Smooth muscle cell (in vitro differentiated cells): ENCODE measurements around the gene NCKAP5. TPM values are rescaled to one million over a fixed set of nuclear protein-coding genes. Genes with fewer than 3 reads are reported as not detected.

Source experiments
- DNase-seq: peaks from one replicate; lab custom pipeline; 2025; ENCODE audit not compliant: unreplicated experiment; lab: John Stamatoyannopoulos, UW
- H2AFZ ChIP-seq: fragments of 200-600 bp; sonication (generic); 2 replicates; pipeline ENCODE4 v1.6.0; 2016; ENCODE audit warnings: antibody characterized with exemption, low read depth, mild to moderate bottlenecking
- H3F3A ChIP-seq: fragments of 200-600 bp; sonication (generic); 2 replicates; pipeline ENCODE4 v1.6.0; 2017; ENCODE audit warnings: antibody characterized with exemption, low read depth
- H3K27ac ChIP-seq: fragments of 200-600 bp; sonication (generic); 2 replicates; pipeline ENCODE4 v1.5.1; 2016; ENCODE audit warnings: low read depth, mild to moderate bottlenecking
- H3K27me3 ChIP-seq: fragments of 200-600 bp; sonication (generic); 2 replicates; pipeline ENCODE4 v1.6.1; 2016; ENCODE audit warnings: low read depth, mild to moderate bottlenecking
- H3K36me3 ChIP-seq: fragments of 200-600 bp; sonication (generic); 2 replicates; pipeline ENCODE4 v1.5.1; 2016; ENCODE audit warnings: low read depth
- H3K4me1 ChIP-seq: fragments of 200-600 bp; sonication (generic); 2 replicates; pipeline ENCODE4 v1.5.1; 2016; ENCODE audit warnings: low read depth
- H3K4me2 ChIP-seq: fragments of 200-600 bp; sonication (generic); 2 replicates; pipeline ENCODE4 v1.6.0; 2016; ENCODE audit warnings: mild to moderate bottlenecking
- H3K4me3 ChIP-seq: fragments of 200-600 bp; sonication (generic); 2 replicates; pipeline ENCODE4 v1.5.1; 2016; ENCODE audit warnings: mild to moderate bottlenecking
- H3K79me2 ChIP-seq: fragments of 200-600 bp; sonication (generic); 2 replicates; pipeline ENCODE4 v1.6.0; 2016; ENCODE audit warnings: low read depth, mild to moderate bottlenecking
- H3K9ac ChIP-seq: fragments of 200-600 bp; sonication (generic); 2 replicates; pipeline ENCODE4 v1.6.0; 2016; ENCODE audit warnings: low read depth
- H3K9me3 ChIP-seq: fragments of 200-600 bp; sonication (generic); replicated peaks from 2 replicates; pipeline ENCODE4 v1.5.1; 2016; ENCODE audit warnings: low read depth
- H4K20me1 ChIP-seq: fragments of 200-600 bp; sonication (generic); 2 replicates; pipeline ENCODE4 v1.6.0; 2016; ENCODE audit warnings: low read depth
- CTCF ChIP-seq: fragments of 200-600 bp; sonication (generic); IDR thresholded peaks from 2 replicates; pipeline ENCODE4 v1.5.1; 2017; ENCODE audit warnings: borderline replicate concordance, mild to moderate bottlenecking, antibody characterized with exemption; ENCODE audit not compliant: insufficient read depth, poor library complexity, severe bottlenecking
- WGBS: methylation state at CpG from one replicate; pipeline ENCODE4 v1.1.7; 2016; ENCODE audit warnings: low lambda C conversion rate; 5-methylcytosine and 5-hydroxymethylcytosine counted together
- polyA plus RNA-seq: library from polyadenylated mRNA; unstranded; fragments of >200 nt; fragmentation: Nextera tagmentation; extraction: Ambion mirVana; gene quantifications from 2 replicates; pipeline ENCODE4 v1.2.1, GENCODE V29; 2016
- total RNA-seq: library from RNA; depleted of rRNA; stranded (reverse); fragments of >200 nt; gene quantifications from 2 replicates; pipeline ENCODE4 v1.2.3, GENCODE V29; 2014

NCKAP5 gene
- total and polyA plus RNA-seq, 2 experiments from 2014 or later = 4.6 to 9.5 TPM

GRCh38 chr2:132741754-132742153, 826.5 kb downstream of the NCKAP5 start:
- 80% methylated on average over 3 of the region's 3 CpGs for WGBS
- Histone ChIP-seq H3K9me3 (no peaks in the 10 kb centered on the region), H3K27ac (no peak overlapping the region), H3K36me3 (no peaks in the 10 kb centered on the region), H3K4me3 (no peak overlapping the region), H3F3A (no peaks in the 10 kb centered on the region), H4K20me1 (no peaks in the 10 kb centered on the region), H3K4me1 (no peaks in the 10 kb centered on the region), H3K79me2 (no peaks in the 10 kb centered on the region), H2AFZ (no peak overlapping the region), H3K4me2 (no peak overlapping the region), H3K9ac (no peak overlapping the region), H3K27me3 (no peaks in the 10 kb centered on the region)
- DNase-seq = no peak
- TF ChIP-seq CTCF = no peak

GRCh38 chr2:132740081-132740720, 828.1 kb downstream of the NCKAP5 start:
- H3K9me3 ChIP-seq = no peaks in the 10 kb centered on the region
- H3K9ac ChIP-seq = no peak overlapping the region
- TF ChIP-seq CTCF = no peak
- no peaks in the 10 kb centered on the region for H3K4me1 ChIP-seq
- no peaks in the 10 kb centered on the region for H3K27me3 ChIP-seq
- no peak for DNase-seq
- no peak overlapping the region for H3K27ac ChIP-seq
- H3K4me3 ChIP-seq = no peak overlapping the region
- no peaks in the 10 kb centered on the region for H4K20me1 ChIP-seq
- H3K79me2 ChIP-seq = no peaks in the 10 kb centered on the region
- H3K4me2 ChIP-seq = no peak overlapping the region
- no peaks in the 10 kb centered on the region for H3K36me3 ChIP-seq
- no peaks in the 10 kb centered on the region for H3F3A ChIP-seq
- no peak overlapping the region for H2AFZ ChIP-seq

DNA sequence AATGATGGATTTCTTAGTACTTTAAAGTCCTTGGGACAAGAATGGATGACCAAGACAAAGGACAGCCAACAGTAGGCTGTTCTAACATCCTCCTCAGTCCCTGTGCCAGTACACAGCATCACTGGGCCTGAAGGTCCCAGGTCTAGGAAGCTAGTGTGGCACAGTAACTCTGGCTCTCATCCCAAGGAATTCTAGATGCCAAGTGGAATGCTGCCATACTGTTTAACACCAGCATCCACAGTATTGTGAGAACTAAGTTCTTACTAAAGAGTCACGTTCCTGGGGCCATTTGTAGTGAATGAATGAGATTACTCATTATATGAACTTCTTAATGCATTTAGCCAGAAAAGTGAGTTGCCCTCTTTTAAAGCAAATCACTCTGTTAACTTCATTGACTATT, 830.0 kb downstream of the NCKAP5 start:
- Histone ChIP-seq H3K9ac (no peak overlapping the region), H3K4me2 (no peak overlapping the region), H3K27me3 (no peaks in the 10 kb centered on the region), H3K36me3 (no peaks in the 10 kb centered on the region), H3K4me3 (no peak overlapping the region), H4K20me1 (no peaks in the 10 kb centered on the region), H3F3A (no peaks in the 10 kb centered on the region), H3K27ac (no peak overlapping the region), H2AFZ (no peak overlapping the region), H3K79me2 (no peaks in the 10 kb centered on the region), H3K4me1 (no peaks in the 10 kb centered on the region), H3K9me3 (no peaks in the 10 kb centered on the region)
- TF ChIP-seq CTCF = no peak
- no peak for DNase-seq
- WGBS = 100% methylated on average over 1 of the region's 1 CpG

DNA sequence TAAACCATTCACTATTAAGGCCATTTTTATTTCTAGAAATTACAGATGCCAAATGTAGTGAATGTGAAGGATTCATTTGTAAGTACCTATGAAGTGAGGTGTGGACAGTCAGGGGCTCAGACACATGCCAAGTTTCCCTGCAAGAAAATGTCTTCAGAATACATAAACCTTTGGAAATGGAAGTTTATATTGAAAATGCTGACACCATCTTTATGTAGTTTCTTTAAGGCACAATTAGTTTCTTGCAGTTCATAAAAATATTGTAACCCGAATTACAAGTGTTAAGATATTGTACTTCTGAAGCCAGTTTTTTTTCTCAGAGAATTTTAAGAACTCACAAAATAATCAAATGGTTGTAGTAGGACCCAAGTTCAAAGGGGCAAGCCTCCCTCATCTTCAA, 832.2 kb downstream of the NCKAP5 start:
- H3K4me1 ChIP-seq = no peaks in the 10 kb centered on the region
- no peaks in the 10 kb centered on the region for H3F3A ChIP-seq
- no peak overlapping the region for H2AFZ ChIP-seq
- H4K20me1 ChIP-seq = no peaks in the 10 kb centered on the region
- H3K79me2 ChIP-seq = no peaks in the 10 kb centered on the region
- H3K36me3 ChIP-seq = no peaks in the 10 kb centered on the region
- WGBS = 94% methylated on average over 1 of the region's 1 CpG
- no peak overlapping the region for H3K4me2 ChIP-seq
- DNase-seq = no peak
- no peak overlapping the region for H3K27ac ChIP-seq
- no peak overlapping the region for H3K4me3 ChIP-seq
- H3K27me3 ChIP-seq = no peaks in the 10 kb centered on the region
- no peak overlapping the region for H3K9ac ChIP-seq
- H3K9me3 ChIP-seq = no peaks in the 10 kb centered on the region
- no peak for TF ChIP-seq CTCF
